Heart right ventricle (tissue), 16 donors: ENCODE results near the gene DDX51. TPM values are rescaled to one million over a fixed set of nuclear protein-coding genes. Genes with fewer than 3 reads are reported as not detected.

Source experiments
- ATAC-seq, 8 donors: fragments of 200-7000 bp; cut with Tn5 transposase; one replicate each; pipeline ENCODE4 v1.9.1; 2020; ENCODE audit warnings: mild to moderate bottlenecking in 8 of 8, moderate library complexity in 8 of 8, moderate number of reproducible peaks in 1 of 8
- DNase-seq, 2 donors: peaks; one replicate each; pipeline ENCODE4 v3.0.0-alpha.2; 2020
- H3K27ac ChIP-seq, 10 donors: fragments of 200-600 bp; sonication (generic) in 2 of 10; one replicate each; pipeline versions ENCODE4 v1.5.0 to v1.8.0; 2020 to 2022; ENCODE audit warnings: mild to moderate bottlenecking in 3 of 10
- H3K27me3 ChIP-seq, 7 donors: fragments of 200-600 bp; one replicate each; pipeline ENCODE4 v1.8.0; 2021 to 2022; ENCODE audit warnings: mild to moderate bottlenecking in 2 of 7
- H3K36me3 ChIP-seq, 9 donors: fragments of 200-600 bp; sonication (generic) in 1 of 9; one replicate each; pipeline versions ENCODE4 v1.5.0 to v1.8.0; 2020 to 2022; ENCODE audit warnings: mild to moderate bottlenecking in 2 of 9
- H3K4me1 ChIP-seq, 9 donors: fragments of 200-600 bp; sonication (generic) in 1 of 9; one replicate each; pipeline versions ENCODE4 v1.5.0 to v1.8.0; 2020 to 2022; ENCODE audit warnings: mild to moderate bottlenecking in 4 of 9
- H3K4me3 ChIP-seq, 10 donors: fragments of 200-600 bp; sonication (generic) in 2 of 10; one replicate each; pipeline versions ENCODE4 v1.5.0 to v1.8.0; 2020 to 2022; ENCODE audit warnings: mild to moderate bottlenecking in 7 of 10, moderate library complexity in 2 of 10
- H3K9me3 ChIP-seq, 11 donors: fragments of 200-600 bp in 10 of 11; sonication (generic) in 2 of 11; one replicate each; pipeline versions ENCODE4 v1.5.0 to v1.8.0; 2013 to 2022; ENCODE audit warnings: mild to moderate bottlenecking in 2 of 11, control low read depth in 1 of 11, moderate library complexity in 1 of 11
- WGBS, 2 donors: extraction: QIAGEN DNeasy Blood & Tissue Kit; methylation state at CpG; one replicate each; pipeline ENCODE4 v1.1.7; 2013; ENCODE audit warnings: inconsistent platforms in 1 of 2; 5-methylcytosine and 5-hydroxymethylcytosine counted together
- intact Hi-C, 10 donors: fragments of 100-400 bp; cut with DNase I; formaldehyde crosslinking; loops; one replicate each; pipeline versions ENCODE4 v1.11.1 to v1.14.2; 2022
- polyA plus RNA-seq, 2 donors: library from polyadenylated mRNA; stranded (reverse); fragments of 200-250 nt; gene quantifications; one replicate each; pipeline ENCODE4 v1.2.3, GENCODE V29; 2013
- total RNA-seq, 10 donors: library from RNA; stranded (reverse); fragmentation: NEBNext Ultra II Directional in 3 of 10; extraction: Animal tissue kit (Norgen Biotek cat#: 25700) in 3 of 10; gene quantifications; one replicate each; pipeline versions ENCODE4 v1.2.1 to v1.2.4, GENCODE V29; 2021 to 2023
- TF ChIP-seq, protein P1 (sequence below), 9 donors: fragments of 200-600 bp; sonication (generic) in 2 of 9; IDR thresholded peaks; one replicate each; pipeline versions ENCODE4 v1.5.0 to v1.8.0; 2021 to 2022; ENCODE audit warnings: antibody characterized with exemption in 9 of 9, mild to moderate bottlenecking in 5 of 9, moderate library complexity in 1 of 9
- donor health status: Arrhythmogenic right ventricular cardiomyopathy.
- donor health status: ischemic (EF 13 %, LVEDD 7.1; RV severe dilation, severe dysfunction).
- donor health status: healthy with polysubstance abuse.
- donor health status: DM: no; HTN: yes; CAD: no.
- donor health status: DM: no; HTN: no; CAD: no.
- donor health status: ischemic (EF 25% LVEDD 6.9; RV normal size, moderate dysfunction).
- donor health status: ischemic (EF 25% LVEDD 5.7; RV mildly dilated, moderate dysfunction).
- donor health status: healthy.
- donor health status: DM: yes; HTN: yes; CAD: no.
- donor health status: Ischemic cardiomyopathy.
- donor health status: ischemic (EF 35%, LVEDD 5.7; RV mildly dilated, moderate dysfunction).
- donor health status: nonischemic (EF 11% LVEDD 7.7; RV severe dilation, severe dysfunction).
- donor health status: DM: yes; HTN: yes; CAD: no.
- donor health status: PGD.
- donor health status: ischemic (EF 29% LVEDD 5.4; RV normal size, mild dysfunction).
- donor health status: nonischemic (EF 23%, LVEDD 6.1; RV moderate dilation, normal function).

Gene DDX51
- total and polyA plus RNA-seq, 12 donors, result 7.2 to 19.9 (median 8.8) TPM

GRCh38 chr12:132110677-132111076 lies 33.4 kb downstream of the DDX51 start:
- no peak for DNase-seq
- intact Hi-C loops, result no loop called here
- Histone ChIP-seq H3K27me3 (no peaks in the 10 kb centered on the region), H3K27ac (no peak overlapping the region), H3K9me3 (no peaks in the 10 kb centered on the region), H3K4me3 (no peak overlapping the region), H3K4me1 (no peaks in the 10 kb centered on the region), H3K36me3 (peaks cover 3 to 93% (median 45%) of the 10 kb centered on the region in 9 donors)
- TF ChIP-seq, protein P1, sequence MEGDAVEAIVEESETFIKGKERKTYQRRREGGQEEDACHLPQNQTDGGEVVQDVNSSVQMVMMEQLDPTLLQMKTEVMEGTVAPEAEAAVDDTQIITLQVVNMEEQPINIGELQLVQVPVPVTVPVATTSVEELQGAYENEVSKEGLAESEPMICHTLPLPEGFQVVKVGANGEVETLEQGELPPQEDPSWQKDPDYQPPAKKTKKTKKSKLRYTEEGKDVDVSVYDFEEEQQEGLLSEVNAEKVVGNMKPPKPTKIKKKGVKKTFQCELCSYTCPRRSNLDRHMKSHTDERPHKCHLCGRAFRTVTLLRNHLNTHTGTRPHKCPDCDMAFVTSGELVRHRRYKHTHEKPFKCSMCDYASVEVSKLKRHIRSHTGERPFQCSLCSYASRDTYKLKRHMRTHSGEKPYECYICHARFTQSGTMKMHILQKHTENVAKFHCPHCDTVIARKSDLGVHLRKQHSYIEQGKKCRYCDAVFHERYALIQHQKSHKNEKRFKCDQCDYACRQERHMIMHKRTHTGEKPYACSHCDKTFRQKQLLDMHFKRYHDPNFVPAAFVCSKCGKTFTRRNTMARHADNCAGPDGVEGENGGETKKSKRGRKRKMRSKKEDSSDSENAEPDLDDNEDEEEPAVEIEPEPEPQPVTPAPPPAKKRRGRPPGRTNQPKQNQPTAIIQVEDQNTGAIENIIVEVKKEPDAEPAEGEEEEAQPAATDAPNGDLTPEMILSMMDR (IDR thresholded peaks at IDR 0.05), result no peak
- 82 to 93% methylated on average over 3 of the region's 3 CpGs for WGBS, 2 donors
- ATAC-seq, result no peak

DNA sequence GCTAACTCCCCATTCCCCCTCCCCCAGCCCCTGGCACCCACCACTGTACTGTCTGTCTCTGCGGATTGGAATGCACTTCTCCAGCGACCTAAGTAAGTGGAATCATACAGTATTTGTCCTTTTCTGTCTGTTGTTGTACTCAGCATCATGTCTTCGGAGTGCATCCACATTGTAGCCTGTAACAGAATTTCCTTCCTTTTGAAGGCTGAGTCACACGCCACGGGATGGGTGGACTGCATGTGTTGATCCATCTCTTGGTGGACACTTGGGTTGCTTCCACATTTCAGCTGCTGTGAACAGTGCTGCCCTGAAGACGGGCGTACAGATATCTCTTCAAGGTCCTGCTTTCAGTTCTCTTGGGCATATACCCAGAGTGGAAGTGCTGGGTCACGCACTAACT lies 34.4 kb downstream of the DDX51 start:
- no peaks in the 10 kb centered on the region for H3K4me1 ChIP-seq
- H3K36me3 ChIP-seq, result peaks cover under 1 to 92% (median 37%) of the 10 kb centered on the region in 9 donors
- WGBS, 2 donors, result 85 to 89% methylated on average over 8 of the region's 8 CpGs
- no peak overlapping the region for H3K4me3 ChIP-seq
- TF ChIP-seq, protein P1 (IDR thresholded peaks at IDR 0.05), result no peak
- ATAC-seq, result no peak
- H3K9me3 ChIP-seq, result no peaks in the 10 kb centered on the region
- intact Hi-C loops, result no loop called here
- no peak overlapping the region for H3K27ac ChIP-seq
- H3K27me3 ChIP-seq, result no peaks in the 10 kb centered on the region
- DNase-seq, result no peak

GRCh38 chr12:132108211-132108832 lies 35.8 kb downstream of the DDX51 start:
- Histone ChIP-seq H3K9me3 (no peaks in the 10 kb centered on the region), H3K27ac (no peak overlapping the region), H3K4me3 (no peak overlapping the region), H3K27me3 (no peaks in the 10 kb centered on the region), H3K4me1 (no peaks in the 10 kb centered on the region), H3K36me3 (peaks cover 0 to 83% (median 29%) of the 10 kb centered on the region in 9 donors)
- no peak for DNase-seq
- 84 to 88% methylated on average over 16 of the region's 16 CpGs for WGBS, 2 donors
- ATAC-seq, result no peak
- TF ChIP-seq, protein P1 (IDR thresholded peaks at IDR 0.05), result no peak
- intact Hi-C loops, result no loop called here

- no peak overlapping the region for H3K27ac ChIP-seq
- H3K9me3 ChIP-seq, result no peaks in the 10 kb centered on the region
- WGBS, 2 donors, result 97 to 98% methylated on average over 7 of the region's 7 CpGs
- H3K36me3 ChIP-seq, result peaks cover 0 to 69% (median 24%) of the 10 kb centered on the region in 9 donors
- no peaks in the 10 kb centered on the region for H3K4me1 ChIP-seq
- ATAC-seq (no peak), DNase-seq (no peak)
- no peaks in the 10 kb centered on the region for H3K27me3 ChIP-seq
- intact Hi-C loops, result no loop called here
- TF ChIP-seq, protein P1 (IDR thresholded peaks at IDR 0.05), result no peak
- no peak overlapping the region for H3K4me3 ChIP-seq
Observed at GRCh38 chr12:132106921-132107320, 37.2 kb downstream of the DDX51 start.
